HepG2 (cell line): Measurements from ENCODE around the gene VAV2. TPM values are rescaled to one million over a fixed set of nuclear protein-coding genes. Genes with fewer than 3 reads are reported as not detected.

Experiments
- CBX2 ChIP-seq, 2 experiments: fragments of 200-600 bp in 1 of 2; sonication (generic); formaldehyde crosslinking in 1 of 2; IDR thresholded peaks; 2 replicates each; pipeline versions ENCODE4 v1.7.0 to v1.8.1; 2018 to 2022; ENCODE audit warnings: low read depth in 2 of 2, low read length in 1 of 2, mild to moderate bottlenecking in 1 of 2, missing genetic modification reagents in 1 of 2
- CREM ChIP-seq, 2 experiments: sonication (generic) in 1 of 2; formaldehyde crosslinking in 1 of 2; IDR thresholded peaks; 2 replicates each; pipeline versions ENCODE4 v1.4.0 to v1.6.1; 2016 to 2020; ENCODE audit warnings: antibody characterized with exemption in 1 of 2, mild to moderate bottlenecking in 1 of 2, missing genetic modification reagents in 1 of 2
- GATA4 ChIP-seq: sonication (generic); IDR thresholded peaks from 2 replicates; pipeline ENCODE4 v1.6.1; 2016; ENCODE audit warnings: antibody characterized with exemption, low read depth, borderline replicate concordance
- GLI4 ChIP-seq: sonication (generic); formaldehyde crosslinking; IDR thresholded peaks from 2 replicates; pipeline ENCODE4 v1.5.1; 2020; ENCODE audit warnings: missing genetic modification reagents, mild to moderate bottlenecking, moderate library complexity, borderline replicate concordance
- HNRNPK ChIP-seq: fragments of 200-400 bp; formaldehyde crosslinking; IDR thresholded peaks from 2 replicates; pipeline ENCODE4 v1.6.1; 2018; ENCODE audit warnings: low read length, low read depth, moderate library complexity, mild to moderate bottlenecking; ENCODE audit not compliant: poor library complexity, severe bottlenecking
- IRF2 ChIP-seq: IDR thresholded peaks from 2 replicates; pipeline ENCODE4 v1.6.1; 2018; ENCODE audit warnings: missing genetic modification reagents, missing compliant biosample characterization
- MZF1 ChIP-seq: sonication (generic); formaldehyde crosslinking; IDR thresholded peaks from 2 replicates; pipeline ENCODE4 v1.8.1; 2023; ENCODE audit warnings: mild to moderate bottlenecking, missing genetic modification reagents, borderline replicate concordance
- SOX5 ChIP-seq: IDR thresholded peaks from 2 replicates; pipeline ENCODE4 v1.6.1; 2016; ENCODE audit warnings: borderline replicate concordance
- SYNCRIP ChIP-seq: fragments of 200-400 bp; formaldehyde crosslinking; IDR thresholded peaks from 2 replicates; pipeline ENCODE4 v1.6.1; 2018; ENCODE audit warnings: mild to moderate bottlenecking, low read depth, low read length; ENCODE audit not compliant: insufficient read depth
- TBX3 ChIP-seq: fragments of 450-650 bp; IDR thresholded peaks from 2 replicates; pipeline ENCODE4 v1.6.1; 2017; ENCODE audit warnings: antibody characterized with exemption, mild to moderate bottlenecking, inconsistent platforms, borderline replicate concordance
- TCF12 ChIP-seq, 2 experiments: fragments of 450-650 bp in 1 of 2; sonication (generic) in 1 of 2; formaldehyde crosslinking in 1 of 2; IDR thresholded peaks; 2 replicates each; pipeline versions ENCODE4 v1.6.1 to v1.8.0; 2017 to 2022; ENCODE audit warnings: antibody characterized with exemption in 1 of 2, mild to moderate bottlenecking in 1 of 2, missing genetic modification reagents in 1 of 2, moderate library complexity in 1 of 2
- ZBTB7A ChIP-seq: sonication (generic); formaldehyde crosslinking; IDR thresholded peaks from 2 replicates; pipeline ENCODE4 v1.8.0; 2022; ENCODE audit warnings: mild to moderate bottlenecking, missing genetic modification reagents
- ZFP41 ChIP-seq: sonication (generic); formaldehyde crosslinking; IDR thresholded peaks from 2 replicates; pipeline ENCODE4 v1.4.0; 2020; ENCODE audit warnings: mild to moderate bottlenecking, missing genetic modification reagents, borderline replicate concordance
- ZNF124 ChIP-seq: sonication (generic); formaldehyde crosslinking; IDR thresholded peaks from 2 replicates; pipeline ENCODE4 v1.4.0; 2020; ENCODE audit warnings: missing genetic modification reagents
- ZNF264 ChIP-seq: sonication (generic); formaldehyde crosslinking; IDR thresholded peaks from 2 replicates; pipeline ENCODE4 v1.4.0; 2020; ENCODE audit warnings: missing genetic modification reagents
- polyA plus RNA-seq, 8 experiments: library from polyadenylated mRNA; depleted of rRNA in 3 of 8; stranded (reverse) in 7 of 8; unstranded in 1 of 8; fragments of >200 nt; fragmentation: Illumina TruSeq in 4 of 8; extraction: Trizol in 4 of 8; gene quantifications; 2 replicates each; pipeline versions ENCODE4 v1.2.1 to v1.2.3, GENCODE V29; 2011 to 2016; ENCODE audit warnings: low read depth in 4 of 8, missing spikeins in 1 of 8, mixed read lengths in 1 of 8; ENCODE audit not compliant: insufficient read depth in 1 of 8
- total RNA-seq, 5 experiments: library from RNA; depleted of rRNA; stranded (reverse); fragments of >200 nt; fragmentation: Illumina TruSeq; extraction: Trizol; gene quantifications; 2 replicates each; pipeline ENCODE4 v1.2.3, GENCODE V29; 2016; ENCODE audit warnings: low read depth in 1 of 5
- TF ChIP-seq, protein P1 (sequence below): sonication (generic); formaldehyde crosslinking; IDR thresholded peaks from 2 replicates; pipeline ENCODE4 v1.5.0; 2020; ENCODE audit warnings: missing genetic modification reagents, mild to moderate bottlenecking, borderline replicate concordance
- TF ChIP-seq, protein P2 (sequence below): sonication (generic); formaldehyde crosslinking; IDR thresholded peaks from 2 replicates; pipeline ENCODE4 v1.5.0; 2020; ENCODE audit warnings: mild to moderate bottlenecking, missing genetic modification reagents, borderline replicate concordance
- TF ChIP-seq, protein P3 (sequence below): sonication (generic); formaldehyde crosslinking; IDR thresholded peaks from 2 replicates; pipeline ENCODE4 v1.8.1; 2023; ENCODE audit warnings: missing genetic modification reagents, mild to moderate bottlenecking, borderline replicate concordance
- TF ChIP-seq, protein P4 (sequence below): sonication (generic); formaldehyde crosslinking; IDR thresholded peaks from 2 replicates; pipeline ENCODE4 v1.5.1; 2020; ENCODE audit warnings: missing genetic modification reagents, mild to moderate bottlenecking, borderline replicate concordance
- TF ChIP-seq, protein P5 (sequence below): sonication (generic); formaldehyde crosslinking; IDR thresholded peaks from 2 replicates; pipeline ENCODE4 v1.4.0; 2020; ENCODE audit warnings: mild to moderate bottlenecking, low read depth, missing genetic modification reagents

Gene VAV2
- total and polyA plus RNA-seq, 2 of the 13 experiments (the other 11 are each of a cell fraction or from before 2014, with no cell fraction given) = 22.5 to 22.9 TPM

DNA sequence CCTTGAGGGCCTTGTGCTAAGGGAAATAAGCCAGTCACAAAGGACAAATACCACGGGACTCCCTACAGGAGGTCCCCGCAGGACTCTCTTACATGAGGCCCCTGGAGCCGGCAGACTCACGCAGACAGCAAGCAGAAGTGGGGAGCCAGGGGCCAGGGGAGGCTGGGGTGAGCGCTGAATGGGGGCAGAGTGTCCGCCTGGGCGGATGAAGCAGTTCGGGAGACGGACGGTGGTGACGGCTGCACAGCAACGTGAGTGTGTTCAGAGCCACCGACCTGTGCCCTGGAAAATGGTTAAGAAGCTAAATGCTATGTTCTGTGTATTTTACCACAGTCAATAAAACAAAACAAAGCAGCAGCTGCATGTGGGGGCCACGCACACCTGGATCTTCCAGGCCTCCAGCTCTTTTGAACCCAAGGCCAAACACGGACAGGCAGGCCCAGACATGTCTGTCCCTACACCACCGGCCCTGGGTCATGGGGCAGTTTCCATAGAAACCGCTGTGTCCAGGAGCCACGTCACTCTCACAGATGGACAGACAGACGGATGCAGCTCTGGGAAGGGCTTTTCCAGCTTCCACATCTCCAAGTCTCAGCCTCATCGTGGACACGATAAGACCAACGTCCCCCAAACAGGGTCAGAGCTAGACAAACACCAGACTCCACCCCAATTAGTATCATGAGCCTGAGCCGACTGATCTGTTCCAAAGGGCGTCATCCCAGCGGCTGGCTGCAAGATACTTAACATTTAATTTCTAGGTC, 103.9 kb downstream of the VAV2 start (continued):
- TF ChIP-seq TBX3 = no peak; the same call in 1 of the 2 replicates
- no peak for TF ChIP-seq ZFP41 (CRISPR knock-in tag)
- TF ChIP-seq, protein P1, sequence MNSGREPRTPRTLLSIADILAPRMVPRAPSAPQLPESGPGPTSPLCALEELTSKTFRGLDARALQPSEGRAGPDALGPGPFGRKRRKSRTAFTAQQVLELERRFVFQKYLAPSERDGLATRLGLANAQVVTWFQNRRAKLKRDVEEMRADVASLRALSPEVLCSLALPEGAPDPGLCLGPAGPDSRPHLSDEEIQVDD (CRISPR knock-in tag) = no peak
- no peak for TF ChIP-seq CBX2 (IDR thresholded peaks at IDR 0.05; ENCODE audit: low read depth, low read length)
- TF ChIP-seq CBX2 (CRISPR knock-in tag; IDR thresholded peaks at IDR 0.05; ENCODE audit: low read depth) = no peak
- TF ChIP-seq GLI4 (CRISPR knock-in tag) = no peak
- TF ChIP-seq, protein P2, sequence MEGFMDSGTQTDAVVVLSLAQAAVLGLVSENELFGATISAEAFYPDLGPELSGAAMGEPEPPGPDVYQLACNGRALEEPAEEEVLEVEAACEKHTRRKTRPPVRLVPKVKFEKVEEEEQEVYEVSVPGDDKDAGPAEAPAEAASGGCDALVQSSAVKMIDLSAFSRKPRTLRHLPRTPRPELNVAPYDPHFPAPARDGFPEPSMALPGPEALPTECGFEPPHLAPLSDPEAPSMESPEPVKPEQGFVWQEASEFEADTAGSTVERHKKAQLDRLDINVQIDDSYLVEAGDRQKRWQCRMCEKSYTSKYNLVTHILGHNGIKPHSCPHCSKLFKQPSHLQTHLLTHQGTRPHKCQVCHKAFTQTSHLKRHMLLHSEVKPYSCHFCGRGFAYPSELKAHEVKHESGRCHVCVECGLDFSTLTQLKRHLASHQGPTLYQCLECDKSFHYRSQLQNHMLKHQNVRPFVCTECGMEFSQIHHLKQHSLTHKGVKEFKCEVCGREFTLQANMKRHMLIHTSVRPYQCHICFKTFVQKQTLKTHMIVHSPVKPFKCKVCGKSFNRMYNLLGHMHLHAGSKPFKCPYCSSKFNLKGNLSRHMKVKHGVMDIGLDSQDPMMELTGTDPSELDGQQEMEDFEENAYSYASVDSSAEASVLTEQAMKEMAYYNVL (CRISPR knock-in tag) = peak; percentile 54; the same call in 1 of the 2 replicates
- TF ChIP-seq, protein P3, sequence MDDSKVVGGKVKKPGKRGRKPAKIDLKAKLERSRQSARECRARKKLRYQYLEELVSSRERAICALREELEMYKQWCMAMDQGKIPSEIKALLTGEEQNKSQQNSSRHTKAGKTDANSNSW (CRISPR knock-in tag) = no peak
- TF ChIP-seq GATA4 = 0 out of 2 replicates have a peak, but pooled peaks have one; percentile 27
- 0 out of 2 replicates have a peak, but pooled peaks have one; percentile 24 for TF ChIP-seq ZBTB7A (CRISPR knock-in tag)
- TF ChIP-seq ZNF264 (CRISPR knock-in tag) = peak; percentile 80; the same call in 1 of the 2 replicates
- TF ChIP-seq CREM (IDR thresholded peaks at IDR 0.05) = peak; percentile 83
- no peak for TF ChIP-seq CREM (CRISPR knock-in tag; IDR thresholded peaks at IDR 0.05)
- TF ChIP-seq ZNF124 (CRISPR knock-in tag) = no peak
- TF ChIP-seq, protein P4, sequence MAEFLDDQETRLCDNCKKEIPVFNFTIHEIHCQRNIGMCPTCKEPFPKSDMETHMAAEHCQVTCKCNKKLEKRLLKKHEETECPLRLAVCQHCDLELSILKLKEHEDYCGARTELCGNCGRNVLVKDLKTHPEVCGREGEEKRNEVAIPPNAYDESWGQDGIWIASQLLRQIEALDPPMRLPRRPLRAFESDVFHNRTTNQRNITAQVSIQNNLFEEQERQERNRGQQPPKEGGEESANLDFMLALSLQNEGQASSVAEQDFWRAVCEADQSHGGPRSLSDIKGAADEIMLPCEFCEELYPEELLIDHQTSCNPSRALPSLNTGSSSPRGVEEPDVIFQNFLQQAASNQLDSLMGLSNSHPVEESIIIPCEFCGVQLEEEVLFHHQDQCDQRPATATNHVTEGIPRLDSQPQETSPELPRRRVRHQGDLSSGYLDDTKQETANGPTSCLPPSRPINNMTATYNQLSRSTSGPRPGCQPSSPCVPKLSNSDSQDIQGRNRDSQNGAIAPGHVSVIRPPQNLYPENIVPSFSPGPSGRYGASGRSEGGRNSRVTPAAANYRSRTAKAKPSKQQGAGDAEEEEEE (CRISPR knock-in tag) = no peak
- TF ChIP-seq, protein P5, sequence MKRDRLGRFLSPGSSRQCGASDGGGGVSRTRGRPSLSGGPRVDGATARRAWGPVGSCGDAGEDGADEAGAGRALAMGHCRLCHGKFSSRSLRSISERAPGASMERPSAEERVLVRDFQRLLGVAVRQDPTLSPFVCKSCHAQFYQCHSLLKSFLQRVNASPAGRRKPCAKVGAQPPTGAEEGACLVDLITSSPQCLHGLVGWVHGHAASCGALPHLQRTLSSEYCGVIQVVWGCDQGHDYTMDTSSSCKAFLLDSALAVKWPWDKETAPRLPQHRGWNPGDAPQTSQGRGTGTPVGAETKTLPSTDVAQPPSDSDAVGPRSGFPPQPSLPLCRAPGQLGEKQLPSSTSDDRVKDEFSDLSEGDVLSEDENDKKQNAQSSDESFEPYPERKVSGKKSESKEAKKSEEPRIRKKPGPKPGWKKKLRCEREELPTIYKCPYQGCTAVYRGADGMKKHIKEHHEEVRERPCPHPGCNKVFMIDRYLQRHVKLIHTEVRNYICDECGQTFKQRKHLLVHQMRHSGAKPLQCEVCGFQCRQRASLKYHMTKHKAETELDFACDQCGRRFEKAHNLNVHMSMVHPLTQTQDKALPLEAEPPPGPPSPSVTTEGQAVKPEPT (CRISPR knock-in tag) = 0 out of 2 replicates have a peak, but pooled peaks have one; percentile 20
- TF ChIP-seq SYNCRIP = no peak
- no peak for TF ChIP-seq HNRNPK
- TF ChIP-seq SOX5 (CRISPR knock-in tag) = peak; percentile 84
- no peak for TF ChIP-seq MZF1 (CRISPR knock-in tag)
- peak; percentile 56; the same call in 1 of the 2 replicates for TF ChIP-seq IRF2 (CRISPR knock-in tag)
- TF ChIP-seq TCF12 (IDR thresholded peaks at IDR 0.05) = no peak
- TF ChIP-seq TCF12 (CRISPR knock-in tag; IDR thresholded peaks at IDR 0.05) = peak; percentile 87
